Activated CD8-positive, alpha-beta memory T cell treated with anti-CD3 and anti-CD28 coated beads, Interleukin-2, amount 50 U/mL, for 24 hours (primary cell): ENCODE results near the gene VPS13A.
"Not testable (repeated sequence)": the region's sequence is repeated elsewhere in the genome, so short reads cannot be mapped to it uniquely, and the experiment has no call there.

Experiments
- DNase-seq: peaks from one replicate; pipeline ENCODE4 v3.0.0-alpha.2; 2020; ENCODE audit errors: extremely low read depth

VPS13A gene

GRCh38 chr9:77304543-77304942 lies 127.2 kb downstream of the VPS13A start:
- DNase-seq = no peak

GRCh38 chr9:77305622-77306400 lies 128.5 kb downstream of the VPS13A start:
- no peak for DNase-seq

GRCh38 chr9:77307166-77307565 lies 129.8 kb downstream of the VPS13A start:
- no peak for DNase-seq

DNA sequence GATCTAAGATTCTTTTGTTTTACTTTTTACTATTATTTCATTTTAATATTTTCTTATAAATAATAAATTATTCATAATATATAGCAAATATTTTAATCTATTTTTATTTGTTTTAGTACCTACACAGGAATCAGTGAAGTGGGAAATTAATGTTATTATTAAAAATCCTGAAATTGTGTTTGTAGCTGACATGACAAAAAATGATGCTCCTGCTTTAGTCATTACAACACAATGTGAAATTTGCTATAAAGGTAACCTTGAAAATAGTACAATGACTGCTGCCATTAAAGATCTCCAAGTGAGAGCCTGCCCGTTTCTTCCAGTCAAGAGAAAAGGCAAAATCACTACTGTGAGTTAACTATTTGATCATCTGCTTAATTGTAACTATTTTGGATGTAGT lies 138.7 kb downstream of the VPS13A start:
- no peak for DNase-seq

DNA sequence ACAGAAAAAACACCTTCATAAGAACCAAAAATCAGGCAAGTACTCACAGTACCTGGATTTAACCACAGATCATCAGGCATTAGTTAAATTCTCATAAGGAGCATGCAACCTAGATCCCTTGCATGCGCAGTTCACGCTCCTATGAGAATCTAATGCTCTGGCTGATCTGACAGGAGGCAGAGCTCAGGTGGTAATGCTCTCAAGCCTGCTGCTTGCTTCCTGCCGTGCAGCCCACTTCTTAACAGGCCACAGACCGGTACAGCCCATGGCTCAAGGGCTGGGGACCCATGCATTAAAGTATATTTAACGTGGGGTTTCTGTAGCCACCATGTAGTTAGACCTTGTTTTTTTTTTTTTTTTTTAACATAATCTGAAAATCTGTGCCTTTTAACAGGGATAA lies 147.7 kb downstream of the VPS13A start:
- DNase-seq = no peak

- DNase-seq = no peak
Observed at GRCh38 chr9:77328102-77328501, 150.8 kb downstream of the VPS13A start.

DNA sequence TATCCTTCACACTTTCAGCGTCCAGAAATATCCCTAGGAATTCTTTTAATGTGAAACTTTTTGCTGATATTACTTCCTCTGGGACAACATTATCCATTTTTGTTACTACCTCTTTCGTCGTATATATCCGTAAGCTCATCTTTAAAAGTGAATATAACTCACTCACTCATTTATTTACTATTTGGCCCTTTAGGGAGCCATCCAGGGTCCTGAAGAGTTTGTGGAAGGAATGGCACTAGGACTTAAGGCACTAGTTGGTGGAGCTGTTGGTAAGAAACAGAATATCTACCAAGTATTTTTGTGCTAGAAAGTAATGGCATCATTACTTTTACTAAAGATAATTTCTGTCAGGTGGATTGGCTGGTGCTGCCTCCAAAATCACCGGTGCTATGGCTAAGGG lies 192.7 kb downstream of the VPS13A start:
- DNase-seq = no peak

- DNase-seq = no peak
Observed at GRCh38 chr9:77374266-77374665, 196.9 kb downstream of the VPS13A start.

DNA sequence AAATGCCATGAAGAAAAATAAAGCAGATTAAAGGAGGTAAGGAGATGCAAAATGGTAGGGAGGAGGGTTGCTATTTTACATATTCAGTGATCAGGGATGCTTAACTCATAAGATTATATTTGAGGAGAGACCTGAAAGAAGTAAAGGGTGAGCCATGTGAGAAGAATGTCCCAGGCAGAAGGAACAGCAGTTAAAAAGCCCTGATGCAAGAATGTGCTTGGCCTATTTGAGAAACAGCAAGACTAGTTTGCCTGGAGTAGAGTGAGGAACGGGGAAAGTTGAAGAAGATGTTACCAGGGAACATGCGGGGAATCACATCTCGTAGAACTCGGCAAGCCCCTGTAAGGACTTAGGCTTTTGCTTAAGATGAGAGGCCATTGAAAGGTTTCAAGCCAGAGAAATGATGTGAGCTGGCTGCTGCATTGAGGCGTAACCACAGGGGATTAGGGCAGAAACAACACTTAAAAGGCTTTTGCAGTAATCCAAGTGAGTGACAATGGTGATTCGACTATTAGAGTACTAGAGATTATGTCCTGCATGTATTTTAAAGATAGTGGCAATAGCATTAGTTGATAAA lies 198.7 kb downstream of the VPS13A start:
- no peak for DNase-seq

DNA sequence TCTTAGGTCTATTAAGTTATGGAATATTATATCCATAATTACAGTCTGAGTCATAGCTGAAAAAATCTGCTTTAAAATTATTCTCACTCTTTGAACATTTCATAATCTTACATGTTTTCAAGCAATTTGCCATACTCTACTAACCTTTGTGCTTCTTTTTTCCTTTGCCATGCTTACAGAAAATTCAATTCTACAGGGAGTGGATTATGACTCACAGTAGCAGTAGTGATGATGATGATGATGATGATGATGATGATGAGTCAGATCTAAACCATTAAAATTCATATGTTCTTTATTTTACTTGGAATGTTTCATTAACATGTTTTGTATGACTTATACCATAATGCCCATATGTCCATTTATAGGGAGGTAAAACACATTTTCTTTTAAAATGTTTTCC lies 207.1 kb downstream of the VPS13A start:
- no peak for DNase-seq

DNA sequence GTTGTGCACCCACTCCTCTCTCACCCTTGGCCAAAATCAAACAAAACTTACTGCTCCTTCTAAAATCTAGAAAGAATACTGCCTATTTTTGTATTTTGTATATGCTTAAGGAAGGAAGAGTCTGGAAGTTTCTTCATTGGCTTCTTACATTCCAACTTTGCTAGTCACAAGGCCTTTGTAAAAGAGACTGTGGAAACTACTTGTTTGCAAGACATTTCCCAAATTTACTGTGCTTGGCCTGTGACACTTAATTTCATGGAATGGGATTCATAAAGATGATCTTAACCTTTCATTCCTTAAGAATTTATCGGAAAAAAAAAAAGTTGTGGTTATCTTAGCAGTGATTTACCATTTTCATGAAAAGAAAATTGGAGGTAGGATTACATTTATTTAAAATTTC lies 208.9 kb downstream of the VPS13A start:
- DNase-seq = no peak

- no peak for DNase-seq
Observed at GRCh38 chr9:77391834-77392233, 214.5 kb downstream of the VPS13A start.

DNA sequence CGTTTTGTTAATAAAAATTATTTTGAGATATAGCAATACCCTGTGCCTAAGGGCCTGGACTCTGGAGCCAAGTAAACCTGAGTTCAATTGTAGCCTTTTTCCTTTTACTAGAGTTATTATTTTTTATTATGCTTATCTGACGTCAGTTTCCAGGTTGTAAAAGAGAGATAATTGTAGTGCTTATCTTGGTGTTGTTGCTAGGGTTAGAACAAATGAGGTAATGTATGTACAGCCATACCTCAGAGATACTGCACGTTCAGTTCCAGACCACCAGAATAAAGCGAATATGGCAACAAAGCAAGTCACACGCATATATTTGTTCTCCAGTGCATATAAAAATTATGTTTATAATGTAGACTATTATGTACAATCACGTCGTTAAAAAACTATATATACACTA lies 215.0 kb downstream of the VPS13A start:
- no peak for DNase-seq

DNA sequence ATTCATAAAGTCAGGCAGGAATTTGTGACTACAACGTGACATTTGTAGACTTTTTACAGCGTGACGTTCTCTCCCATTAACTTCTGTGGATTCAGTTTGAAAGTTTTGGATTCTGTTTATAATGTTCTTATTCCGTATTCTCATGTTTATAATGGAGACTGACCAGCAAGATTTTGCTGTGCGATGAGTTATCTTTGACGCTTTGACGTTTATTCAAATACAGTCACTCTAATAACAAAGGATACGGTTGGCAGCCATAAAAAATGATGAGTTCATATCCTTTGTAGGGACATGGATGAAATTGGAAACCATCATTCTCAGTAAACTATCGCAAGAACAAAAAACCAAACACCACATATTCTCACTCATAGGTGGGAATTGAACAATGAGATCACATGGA lies 221.2 kb downstream of the VPS13A start:
- not testable (repeated sequence) for DNase-seq

DNA sequence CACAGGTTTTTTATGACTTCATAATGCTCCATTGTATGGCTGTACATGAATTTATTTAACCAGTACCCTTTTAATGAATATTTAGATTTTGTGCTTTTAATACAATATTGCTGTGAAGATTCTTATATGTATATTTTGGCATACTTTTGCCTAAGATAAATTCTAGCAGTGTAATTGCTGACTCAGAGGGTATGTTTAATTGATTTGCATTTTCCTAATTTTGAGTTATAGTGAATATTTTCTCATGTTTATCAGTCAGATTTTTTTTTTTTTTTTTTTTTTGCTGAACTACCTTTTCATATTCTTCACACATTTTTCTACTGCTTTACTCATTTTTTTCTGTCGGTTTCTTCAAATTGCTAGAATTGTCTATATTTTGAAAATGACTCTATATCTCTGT lies 222.6 kb downstream of the VPS13A start:
- no peak for DNase-seq

DNA sequence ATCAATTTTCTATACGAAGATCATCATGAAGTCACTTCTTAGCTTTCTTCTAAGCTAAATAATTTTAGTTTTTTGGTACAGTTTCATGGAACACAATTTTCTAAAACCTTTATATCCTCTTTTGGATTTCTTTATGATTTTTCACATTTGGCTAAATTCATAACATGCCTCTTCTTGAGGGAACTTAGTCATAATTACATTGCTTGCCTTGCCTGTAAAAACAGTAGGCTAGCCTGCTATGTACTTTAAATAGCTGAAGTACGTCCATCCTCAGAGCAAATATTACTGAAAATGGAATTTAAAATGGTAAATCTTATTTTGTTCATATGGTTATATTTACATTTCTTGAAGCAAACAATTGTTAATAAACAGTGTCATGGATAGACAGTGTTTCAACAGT lies 225.0 kb downstream of the VPS13A start:
- no peak for DNase-seq

DNA sequence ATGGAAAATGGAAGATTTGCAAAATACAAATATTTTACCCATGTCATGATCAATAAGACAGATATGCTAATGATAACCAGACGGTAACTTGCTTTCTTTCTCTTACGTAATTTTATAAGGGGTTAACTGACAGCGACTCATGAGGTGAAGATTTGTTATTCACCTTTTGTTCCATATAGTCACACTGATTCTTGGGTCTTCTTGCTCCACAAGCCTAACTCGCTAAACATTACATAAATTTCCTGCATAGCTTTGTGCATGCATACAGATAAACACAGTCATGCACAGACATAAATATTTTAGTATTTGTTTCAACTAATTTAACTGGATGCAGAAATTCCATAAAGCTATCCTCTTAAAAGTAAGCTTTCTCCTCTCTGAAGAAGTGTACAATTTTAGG lies 225.9 kb downstream of the VPS13A start:
- no peak for DNase-seq

GRCh38 chr9:77408521-77408920 lies 231.2 kb downstream of the VPS13A start:
- DNase-seq = not testable (repeated sequence)

GRCh38 chr9:77417566-77417965 lies 240.2 kb downstream of the VPS13A start:
- DNase-seq = no peak

GRCh38 chr9:77418226-77418625 lies 240.9 kb downstream of the VPS13A start:
- DNase-seq = no peak

DNA sequence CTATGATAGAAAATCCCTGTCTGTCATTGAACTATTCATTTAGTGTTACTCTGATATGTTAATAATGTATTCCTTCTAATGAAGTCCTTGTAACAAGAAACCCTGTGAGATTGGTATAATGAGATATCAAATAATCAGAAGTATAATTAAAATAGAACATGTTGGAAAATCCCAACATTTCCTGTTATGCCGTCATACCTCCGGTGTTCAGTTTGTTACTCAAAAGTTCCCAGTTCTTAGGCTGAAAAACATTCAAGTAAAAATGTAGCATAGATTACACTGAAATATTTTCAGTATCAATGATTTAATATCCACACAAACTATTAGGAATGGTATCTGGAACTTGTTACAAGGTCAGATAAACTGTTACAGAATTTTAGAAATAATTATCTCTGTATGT lies 243.3 kb downstream of the VPS13A start:
- no peak for DNase-seq

DNA sequence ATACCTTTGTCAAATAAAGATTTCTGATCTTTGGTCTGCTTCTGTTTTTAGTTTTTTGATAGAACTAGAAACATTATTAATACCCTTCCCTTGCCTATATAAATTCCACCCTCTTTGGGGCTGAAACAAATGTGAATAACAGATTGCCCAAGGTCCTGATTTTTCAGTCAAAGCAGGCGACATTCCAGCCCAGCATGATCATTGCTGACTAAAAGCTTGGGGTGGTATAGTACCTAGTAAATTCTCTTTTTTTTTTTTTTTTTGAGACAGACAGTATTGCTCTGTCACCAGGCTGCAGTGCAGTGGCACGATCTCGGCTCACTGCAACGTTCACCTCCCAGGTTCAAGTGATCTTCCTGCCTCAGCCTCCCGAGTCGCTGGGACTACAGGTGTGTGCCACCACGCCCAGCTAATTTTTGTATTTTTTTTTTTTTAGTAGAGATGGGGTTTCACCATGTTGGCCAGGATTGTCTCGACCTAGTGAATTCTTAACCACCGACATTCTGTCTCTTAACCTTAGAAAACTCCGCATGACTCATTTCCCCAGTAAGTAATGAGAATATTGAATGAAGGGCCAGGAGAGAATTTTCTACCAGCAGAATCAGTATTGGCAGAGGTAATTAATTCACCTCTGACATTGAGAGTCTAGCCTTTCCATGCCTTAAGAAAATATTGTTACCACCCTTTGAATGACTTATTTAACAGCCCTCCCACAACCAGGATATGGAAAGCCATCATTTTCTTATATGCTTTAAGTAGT lies 244.4 kb downstream of the VPS13A start:
- no peak for DNase-seq

DNA sequence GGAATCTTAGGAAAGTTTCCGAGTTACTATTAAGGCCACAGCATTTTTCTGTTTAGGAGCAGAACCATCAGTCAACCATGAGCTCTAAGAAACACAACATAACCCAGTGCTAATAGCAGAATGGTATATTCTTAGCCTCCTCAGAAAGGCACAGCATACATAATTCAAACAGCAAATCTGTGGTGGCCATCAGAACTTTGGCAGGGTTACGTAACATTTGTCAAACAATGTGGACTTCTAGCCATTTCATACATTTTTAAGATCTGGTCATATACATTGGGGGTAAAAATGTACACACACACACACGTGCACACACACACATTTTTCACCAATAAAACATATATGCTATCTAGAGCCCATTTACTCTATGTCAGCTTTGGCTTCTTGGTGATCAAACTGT lies 245.6 kb downstream of the VPS13A start:
- no peak for DNase-seq
